Ascending aorta (tissue), 2 donors: ENCODE results near the gene ATRNL1. TPM values are rescaled to one million over a fixed set of nuclear protein-coding genes. Genes with fewer than 3 reads are reported as not detected.

Experiments used
- DNase-seq, 2 donors: peaks; one replicate each; pipeline ENCODE4 v3.0.0-alpha.2; 2019; ENCODE audit warnings: low spot score in 2 of 2
- H3K27ac ChIP-seq, 2 donors: fragments of 200-600 bp; sonication (generic); one replicate each; pipeline ENCODE4 v1.5.1; 2016 to 2017; ENCODE audit warnings: mild to moderate bottlenecking in 1 of 2
- H3K27me3 ChIP-seq: fragments of 200-600 bp; sonication (generic); one replicate; pipeline ENCODE4 v1.5.1; 2017
- H3K36me3 ChIP-seq, 2 donors: fragments of 200-600 bp; sonication (generic); one replicate each; pipeline ENCODE4 v1.5.1; 2016
- H3K4me1 ChIP-seq, 2 donors: fragments of 200-600 bp; sonication (generic); one replicate each; pipeline ENCODE4 v1.5.1; 2016 to 2017; ENCODE audit warnings: mild to moderate bottlenecking in 1 of 2
- H3K4me3 ChIP-seq, 2 donors: fragments of 200-600 bp; sonication (generic); one replicate each; pipeline ENCODE4 v1.5.1; 2016 to 2017; ENCODE audit warnings: mild to moderate bottlenecking in 1 of 2
- H3K9me3 ChIP-seq, 2 donors: fragments of 200-600 bp; sonication (generic); one replicate each; pipeline ENCODE4 v1.5.1; 2016
- CTCF ChIP-seq, 3 experiments: fragments of 200-600 bp in 2 of 3; fragments of 450-650 bp in 1 of 3; sonication (generic) in 2 of 3; IDR thresholded peaks; one replicate each; pipeline ENCODE4 v1.5.1; 2016 to 2019; ENCODE audit warnings: antibody characterized with exemption in 3 of 3, mild to moderate bottlenecking in 1 of 3, moderate library complexity in 1 of 3
- intact Hi-C: fragments of 100-400 bp; cut with DNase I; formaldehyde crosslinking; loops from one replicate; pipeline ENCODE4 v1.15.1; 2023
- total RNA-seq: library from RNA; depleted of rRNA; stranded (reverse); fragments of >200 nt; gene quantifications from one replicate; pipeline ENCODE4 v1.1.0, GENCODE V29; 2016

The ATRNL1 gene
- total RNA-seq, 1 donor from 2014 or later: 15.4 TPM

GRCh38 chr10:115985786-115986185 lies 892.6 kb downstream of the ATRNL1 start:
- Histone ChIP-seq H3K4me3 (no peak overlapping the region), H3K9me3 (no peaks in the 10 kb centered on the region), H3K27me3 (no peaks in the 10 kb centered on the region), H3K4me1 (peaks cover 0 to 2% of the 10 kb centered on the region in 2 donors), H3K27ac (no peak overlapping the region), H3K36me3 (no peaks in the 10 kb centered on the region)
- DNase-seq: no peak
- TF ChIP-seq CTCF (IDR thresholded peaks at IDR 0.05): no peak
- intact Hi-C loops: no loop called here

- H3K4me3 ChIP-seq: no peak overlapping the region
- H3K4me1 ChIP-seq: no peaks in the 10 kb centered on the region
- no peaks in the 10 kb centered on the region for H3K27me3 ChIP-seq
- no peak for DNase-seq
- intact Hi-C loops: no loop called here
- no peak for TF ChIP-seq CTCF (IDR thresholded peaks at IDR 0.05)
- peaks cover 0 to 5% of the 10 kb centered on the region in 2 donors for H3K9me3 ChIP-seq
- H3K27ac ChIP-seq: no peak overlapping the region
- no peaks in the 10 kb centered on the region for H3K36me3 ChIP-seq
Observed at GRCh38 chr10:115988380-115988779, 895.2 kb downstream of the ATRNL1 start.

DNA sequence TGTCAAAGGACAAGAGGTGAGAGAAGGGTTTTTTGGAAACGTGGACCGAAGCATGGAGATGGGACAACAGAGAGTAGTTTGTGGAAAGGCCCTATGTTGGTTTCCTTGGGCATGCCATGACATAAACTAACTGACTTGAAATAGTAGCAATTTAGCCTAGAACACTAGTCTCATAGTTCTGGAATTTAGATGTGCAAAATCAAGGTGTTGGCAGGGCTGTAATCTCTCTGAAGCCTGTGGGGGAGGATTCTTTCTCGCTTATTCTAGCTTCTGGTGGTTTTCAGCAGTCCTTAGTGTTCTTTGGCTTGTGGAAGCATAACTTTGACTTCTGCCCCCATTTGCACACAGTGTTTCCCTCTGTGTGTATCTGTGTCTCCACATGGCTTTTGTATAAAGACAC lies 896.5 kb downstream of the ATRNL1 start:
- Histone ChIP-seq H3K36me3 (no peaks in the 10 kb centered on the region), H3K27me3 (no peaks in the 10 kb centered on the region), H3K4me1 (no peaks in the 10 kb centered on the region), H3K4me3 (no peak overlapping the region), H3K27ac (no peak overlapping the region), H3K9me3 (peaks cover 0 to 5% of the 10 kb centered on the region in 2 donors)
- TF ChIP-seq CTCF (IDR thresholded peaks at IDR 0.05): no peak
- intact Hi-C loops: no loop called here
- no peak for DNase-seq

- TF ChIP-seq CTCF (IDR thresholded peaks at IDR 0.05): no peak
- no peaks in the 10 kb centered on the region for H3K36me3 ChIP-seq
- H3K4me3 ChIP-seq: no peak overlapping the region
- H3K27me3 ChIP-seq: no peaks in the 10 kb centered on the region
- H3K27ac ChIP-seq: no peak overlapping the region
- H3K4me1 ChIP-seq: no peaks in the 10 kb centered on the region
- DNase-seq: no peak
- H3K9me3 ChIP-seq: peaks cover 0 to 5% of the 10 kb centered on the region in 2 donors
- intact Hi-C loops: no loop called here
Observed at GRCh38 chr10:115992236-115992986, 899.2 kb downstream of the ATRNL1 start.

DNA sequence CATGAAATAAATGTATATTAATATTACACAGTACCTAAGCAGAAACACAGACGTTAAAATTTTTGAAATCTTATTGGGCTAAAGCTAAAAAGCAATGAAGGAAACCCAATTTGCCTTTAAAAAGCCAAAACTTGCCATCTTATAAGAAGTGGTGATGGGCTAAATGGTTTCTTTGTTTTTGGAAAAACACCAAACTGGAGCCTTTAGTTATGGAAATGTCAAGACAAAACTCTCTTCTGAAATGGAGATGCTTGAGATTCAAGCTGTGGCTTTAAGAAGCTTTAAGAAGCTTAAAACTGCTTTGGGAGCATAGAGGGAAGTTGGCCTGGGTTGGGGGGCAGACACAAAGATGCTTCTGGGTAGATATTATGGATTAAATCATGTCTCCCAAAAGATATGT lies 902.9 kb downstream of the ATRNL1 start:
- no peaks in the 10 kb centered on the region for H3K4me1 ChIP-seq
- H3K27ac ChIP-seq: no peak overlapping the region
- TF ChIP-seq CTCF (IDR thresholded peaks at IDR 0.05): no peak
- no peaks in the 10 kb centered on the region for H3K36me3 ChIP-seq
- no peaks in the 10 kb centered on the region for H3K27me3 ChIP-seq
- H3K4me3 ChIP-seq: no peak overlapping the region
- peaks cover 0 to 3% of the 10 kb centered on the region in 2 donors for H3K9me3 ChIP-seq
- intact Hi-C loops: no loop called here
- DNase-seq: no peak
